Duodenal mucosa (tissue), 2 donors: Measurements from ENCODE around the gene TMEM132C.

ENCODE experiments used
- H3K27ac ChIP-seq: one replicate; pipeline ENCODE4 v1.7.0; 2013; ENCODE audit warnings: low read depth, low read length
- H3K27me3 ChIP-seq, 2 donors: one replicate each; pipeline ENCODE4 v1.7.0; 2013; ENCODE audit warnings: low read length in 2 of 2, control low read depth in 1 of 2; ENCODE audit not compliant: insufficient read depth in 2 of 2, control insufficient read depth in 1 of 2
- H3K36me3 ChIP-seq, 2 donors: one replicate each; pipeline ENCODE4 v1.7.0; 2013; ENCODE audit warnings: low read length in 2 of 2, control low read depth in 1 of 2; ENCODE audit not compliant: insufficient read depth in 2 of 2, control insufficient read depth in 1 of 2
- H3K4me1 ChIP-seq, 2 donors: one replicate each; pipeline ENCODE4 v1.7.0; 2013; ENCODE audit warnings: low read length in 2 of 2, control low read depth in 1 of 2; ENCODE audit not compliant: insufficient read depth in 2 of 2, control insufficient read depth in 1 of 2
- H3K4me3 ChIP-seq, 2 donors: one replicate each; pipeline ENCODE4 v1.7.0; 2013; ENCODE audit warnings: low read length in 2 of 2, low read depth in 1 of 2
- H3K9ac ChIP-seq, 2 donors: one replicate each; pipeline ENCODE4 v1.7.0; 2013; ENCODE audit warnings: low read length in 2 of 2, low read depth in 1 of 2
- H3K9me3 ChIP-seq, 2 donors: one replicate each; pipeline ENCODE4 v1.7.0; 2013; ENCODE audit warnings: low read length in 2 of 2, control low read depth in 1 of 2; ENCODE audit not compliant: control insufficient read depth in 1 of 2

The TMEM132C gene

GRCh38 chr12:128611736-128612135, 344.8 kb downstream of the TMEM132C start:
- no peak overlapping the region for H3K27ac ChIP-seq
- H3K9me3 ChIP-seq = no peaks in the 10 kb centered on the region
- H3K36me3 ChIP-seq = no peaks in the 10 kb centered on the region
- no peak overlapping the region for H3K9ac ChIP-seq
- H3K4me1 ChIP-seq = peaks cover 13 to 17% of the 10 kb centered on the region in 2 donors
- H3K27me3 ChIP-seq = no peaks in the 10 kb centered on the region
- H3K4me3 ChIP-seq = no peak overlapping the region

GRCh38 chr12:128612150-128612850, 345.3 kb downstream of the TMEM132C start:
- no peaks in the 10 kb centered on the region for H3K27me3 ChIP-seq
- peaks cover 7 to 12% of the 10 kb centered on the region in 2 donors for H3K4me1 ChIP-seq
- no peaks in the 10 kb centered on the region for H3K36me3 ChIP-seq
- H3K9ac ChIP-seq = no peak overlapping the region
- no peaks in the 10 kb centered on the region for H3K9me3 ChIP-seq
- H3K4me3 ChIP-seq = no peak overlapping the region
- no peak overlapping the region for H3K27ac ChIP-seq

GRCh38 chr12:128613837-128614590, 347.0 kb downstream of the TMEM132C start:
- H3K4me1 ChIP-seq = peaks cover 0 to 4% of the 10 kb centered on the region in 2 donors
- no peak overlapping the region for H3K9ac ChIP-seq
- H3K9me3 ChIP-seq = no peaks in the 10 kb centered on the region
- H3K36me3 ChIP-seq = no peaks in the 10 kb centered on the region
- H3K27me3 ChIP-seq = no peaks in the 10 kb centered on the region
- no peak overlapping the region for H3K27ac ChIP-seq
- H3K4me3 ChIP-seq = no peak overlapping the region

- Histone ChIP-seq H3K4me3 (no peak overlapping the region), H3K36me3 (no peaks in the 10 kb centered on the region), H3K9me3 (no peaks in the 10 kb centered on the region), H3K27me3 (no peaks in the 10 kb centered on the region), H3K27ac (no peak overlapping the region), H3K9ac (no peak overlapping the region), H3K4me1 (no peaks in the 10 kb centered on the region)
These were observed 350.4 kb downstream of the TMEM132C start for GRCh38 chr12:128617304-128617833.

GRCh38 chr12:128619263-128619662, 352.3 kb downstream of the TMEM132C start:
- Histone ChIP-seq H3K4me3 (no peak overlapping the region), H3K36me3 (no peaks in the 10 kb centered on the region)

GRCh38 chr12:128621304-128621703, 354.3 kb downstream of the TMEM132C start:
- no peaks in the 10 kb centered on the region for H3K27me3 ChIP-seq
- no peak overlapping the region for H3K9ac ChIP-seq
- no peaks in the 10 kb centered on the region for H3K36me3 ChIP-seq
- no peak overlapping the region for H3K4me3 ChIP-seq
- no peaks in the 10 kb centered on the region for H3K4me1 ChIP-seq
- H3K27ac ChIP-seq = no peak overlapping the region
- no peaks in the 10 kb centered on the region for H3K9me3 ChIP-seq

More at GRCh38 chr12:128619263-128619662, 352.3 kb downstream of the TMEM132C start:
- Histone ChIP-seq H3K9ac (no peak overlapping the region), H3K9me3 (no peaks in the 10 kb centered on the region), H3K27ac (no peak overlapping the region), H3K27me3 (no peaks in the 10 kb centered on the region), H3K4me1 (no peaks in the 10 kb centered on the region)

- H3K27me3 ChIP-seq = no peaks in the 10 kb centered on the region
- H3K9me3 ChIP-seq = no peaks in the 10 kb centered on the region
- H3K4me3 ChIP-seq = no peak overlapping the region
- H3K4me1 ChIP-seq = no peaks in the 10 kb centered on the region
- no peak overlapping the region for H3K9ac ChIP-seq
- no peaks in the 10 kb centered on the region for H3K36me3 ChIP-seq
- no peak overlapping the region for H3K27ac ChIP-seq
These were observed 356.8 kb downstream of the TMEM132C start for GRCh38 chr12:128623748-128624147.

GRCh38 chr12:128626808-128627320, 359.9 kb downstream of the TMEM132C start:
- H3K4me1 ChIP-seq = no peaks in the 10 kb centered on the region
- H3K27me3 ChIP-seq = no peaks in the 10 kb centered on the region
- H3K4me3 ChIP-seq = no peak overlapping the region
- no peak overlapping the region for H3K27ac ChIP-seq
- no peak overlapping the region for H3K9ac ChIP-seq
- H3K9me3 ChIP-seq = no peaks in the 10 kb centered on the region
- H3K36me3 ChIP-seq = no peaks in the 10 kb centered on the region

- H3K27ac ChIP-seq = no peak overlapping the region
- no peaks in the 10 kb centered on the region for H3K9me3 ChIP-seq
- H3K9ac ChIP-seq = no peak overlapping the region
- H3K4me1 ChIP-seq = no peaks in the 10 kb centered on the region
- H3K4me3 ChIP-seq = no peak overlapping the region
- H3K36me3 ChIP-seq = no peaks in the 10 kb centered on the region
- H3K27me3 ChIP-seq = no peaks in the 10 kb centered on the region
These were observed 360.7 kb downstream of the TMEM132C start for GRCh38 chr12:128627659-128628058.

- H3K27me3 ChIP-seq = no peaks in the 10 kb centered on the region
- no peaks in the 10 kb centered on the region for H3K9me3 ChIP-seq
- no peak overlapping the region for H3K27ac ChIP-seq
- no peaks in the 10 kb centered on the region for H3K36me3 ChIP-seq
- H3K9ac ChIP-seq = no peak overlapping the region
- H3K4me1 ChIP-seq = no peaks in the 10 kb centered on the region
- no peak overlapping the region for H3K4me3 ChIP-seq
These were observed 363.0 kb downstream of the TMEM132C start for GRCh38 chr12:128629979-128630378.
